SK-N-MC (cell line): Measurements from ENCODE around the gene AHI1.

Source experiments
- EZH2 ChIP-seq: fragments of 200-600 bp; sonication (generic); IDR thresholded peaks from one replicate; pipeline ENCODE4 v1.6.1; 2017; ENCODE audit warnings: antibody characterized with exemption
- POLR2AphosphoS5 ChIP-seq: IDR thresholded peaks from 2 replicates; pipeline ENCODE4 v1.6.1; 2012; ENCODE audit warnings: mild to moderate bottlenecking, low read depth, low read length, borderline replicate concordance

DNA sequence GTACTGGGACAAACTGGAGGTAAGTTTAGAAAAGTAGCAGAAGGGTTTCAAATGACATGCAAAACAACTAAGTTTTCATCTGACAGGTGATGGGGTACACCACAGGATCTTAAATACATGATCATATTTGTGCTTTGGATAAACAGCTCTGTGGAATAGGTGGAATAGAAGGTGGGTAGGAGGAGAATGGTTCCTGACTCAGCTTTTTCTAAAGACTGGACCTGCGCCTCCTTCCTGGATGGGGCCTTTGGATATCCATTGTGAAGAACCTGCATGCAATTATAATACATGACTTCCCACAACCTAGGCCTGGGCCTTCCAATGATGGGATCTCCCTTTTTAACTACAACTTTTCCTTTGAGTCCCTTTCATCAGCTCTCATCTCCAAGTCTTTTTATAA is 145.9 kb downstream of the AHI1 start:
- TF ChIP-seq POLR2AphosphoS5: no peak
- TF ChIP-seq EZH2: no peak
